GM04504 (cell line): Measurements from ENCODE around the gene AGPAT3.

Source experiments
- DNase-seq: peaks from one replicate; pipeline ENCODE4 v3.0.0-alpha.2; 2012; ENCODE audit warnings: low read depth

The AGPAT3 gene

GRCh38 chr21:43923391-43923790 lies 58.4 kb downstream of the AGPAT3 start:
- no peak for DNase-seq

- DNase-seq, result no peak
Measured at GRCh38 chr21:43924421-43925095, 59.5 kb downstream of the AGPAT3 start.

- no peak for DNase-seq
Measured at GRCh38 chr21:43925096-43925481, 60.1 kb downstream of the AGPAT3 start.

GRCh38 chr21:43925609-43926008 lies 60.6 kb downstream of the AGPAT3 start:
- DNase-seq, result no peak

GRCh38 chr21:43926196-43926595 lies 61.2 kb downstream of the AGPAT3 start:
- no peak for DNase-seq

GRCh38 chr21:43927591-43928221 lies 62.7 kb downstream of the AGPAT3 start:
- no peak for DNase-seq

GRCh38 chr21:43928222-43929125 lies 63.5 kb downstream of the AGPAT3 start:
- no peak for DNase-seq

GRCh38 chr21:43929217-43929971 lies 64.4 kb downstream of the AGPAT3 start:
- no peak for DNase-seq

- no peak for DNase-seq
Measured at GRCh38 chr21:43930074-43930847, 65.2 kb downstream of the AGPAT3 start.

GRCh38 chr21:43930848-43931375 lies 65.9 kb downstream of the AGPAT3 start:
- no peak for DNase-seq

GRCh38 chr21:43931489-43931888 lies 66.5 kb downstream of the AGPAT3 start:
- no peak for DNase-seq

- DNase-seq, result no peak
Measured at GRCh38 chr21:43932005-43932404, 67.0 kb downstream of the AGPAT3 start.

- DNase-seq, result no peak
Measured at GRCh38 chr21:43933199-43933598, 68.2 kb downstream of the AGPAT3 start.

GRCh38 chr21:43933680-43934079 lies 68.7 kb downstream of the AGPAT3 start:
- DNase-seq, result no peak

- DNase-seq, result no peak
Measured at GRCh38 chr21:43934116-43934515, 69.1 kb downstream of the AGPAT3 start.

GRCh38 chr21:43934716-43935705 lies 70.0 kb downstream of the AGPAT3 start:
- no peak for DNase-seq

- DNase-seq, result no peak
Measured at GRCh38 chr21:43935711-43936110, 70.7 kb downstream of the AGPAT3 start.

GRCh38 chr21:43936247-43936967 lies 71.4 kb downstream of the AGPAT3 start:
- DNase-seq, result no peak
